Spleen (tissue), 11 donors: Measurements from ENCODE around the gene DCAF6. TPM values are rescaled to one million over a fixed set of nuclear protein-coding genes. Genes with fewer than 3 reads are reported as not detected.

Experiments used
- DNase-seq: peaks from one replicate; pipeline ENCODE4 v3.0.0-alpha.2; 2020
- H3K27ac ChIP-seq, 8 donors: fragments of 200-600 bp; sonication (generic) in 7 of 8; 1 replicate in 4 of 8; 2 replicates in 4 of 8; pipeline versions ENCODE4 v1.5.0 to v1.8.0; 2016 to 2021; ENCODE audit warnings: inconsistent platforms in 4 of 8, mild to moderate bottlenecking in 4 of 8, moderate library complexity in 1 of 8
- H3K27me3 ChIP-seq, 7 donors: fragments of 200-600 bp; sonication (generic) in 6 of 7; replicated peaks in 1 of 7; 1 replicate in 4 of 7; 2 replicates in 3 of 7; pipeline versions ENCODE4 v1.5.0 to v1.8.0; 2016 to 2021; ENCODE audit warnings: inconsistent platforms in 3 of 7, mild to moderate bottlenecking in 1 of 7
- H3K36me3 ChIP-seq, 6 donors: fragments of 200-600 bp; sonication (generic) in 5 of 6; 1 replicate in 4 of 6; 2 replicates in 2 of 6; pipeline versions ENCODE4 v1.5.0 to v1.8.0; 2016 to 2021; ENCODE audit warnings: inconsistent platforms in 2 of 6
- H3K4me1 ChIP-seq, 6 donors: fragments of 200-600 bp; sonication (generic) in 5 of 6; 1 replicate in 3 of 6; 2 replicates in 3 of 6; pipeline versions ENCODE4 v1.5.0 to v1.8.0; 2016 to 2021; ENCODE audit warnings: inconsistent platforms in 3 of 6
- H3K4me3 ChIP-seq, 8 donors: fragments of 200-600 bp; sonication (generic) in 7 of 8; 1 replicate in 4 of 8; 2 replicates in 4 of 8; pipeline versions ENCODE4 v1.5.0 to v1.8.0; 2016 to 2021; ENCODE audit warnings: inconsistent platforms in 4 of 8, mild to moderate bottlenecking in 4 of 8, moderate library complexity in 2 of 8
- H3K9me3 ChIP-seq, 8 donors: fragments of 200-600 bp; sonication (generic) in 7 of 8; 1 replicate in 4 of 8; 2 replicates in 4 of 8; pipeline versions ENCODE4 v1.5.0 to v1.8.0; 2016 to 2021; ENCODE audit warnings: inconsistent platforms in 4 of 8
- CTCF ChIP-seq, 11 experiments: fragments of 200-600 bp in 7 of 11; fragments of 450-650 bp in 4 of 11; sonication (generic) in 4 of 11; IDR thresholded peaks in 8 of 11; conservative IDR thresholded peaks in 3 of 11; 1 replicate in 7 of 11; 2 replicates in 4 of 11; pipeline versions ENCODE4 v1.4.0 to v1.8.0; 2016 to 2021; ENCODE audit warnings: antibody characterized with exemption in 11 of 11, inconsistent platforms in 4 of 11, mild to moderate bottlenecking in 1 of 11
- POLR2A ChIP-seq, 3 donors: fragments of 450-650 bp; IDR thresholded peaks; one replicate each; pipeline ENCODE4 v1.5.1; 2017; ENCODE audit warnings: antibody characterized with exemption in 3 of 3, mild to moderate bottlenecking in 1 of 3
- POLR2AphosphoS5 ChIP-seq, 3 donors: sonication (generic); formaldehyde crosslinking; IDR thresholded peaks; one replicate each; pipeline ENCODE4 v1.5.1; 2017; ENCODE audit warnings: antibody characterized with exemption in 3 of 3
- WGBS, 5 donors: extraction: QIAGEN DNeasy Blood & Tissue Kit in 3 of 5; methylation state at CpG; one replicate each; pipeline versions ENCODE4 v1.1.5 to v1.1.7; 2013 to 2018; 5-methylcytosine and 5-hydroxymethylcytosine counted together
- intact Hi-C: fragments of 100-400 bp; cut with DNase I; formaldehyde crosslinking; loops from one replicate; pipeline ENCODE4 v1.15.0; 2023; ENCODE audit warnings: low total_unique reads
- polyA plus RNA-seq, 3 donors: library from polyadenylated mRNA; stranded (reverse); fragments of 200-250 nt; gene quantifications; one replicate each; pipeline ENCODE4 v1.2.1, GENCODE V29; 2013
- total RNA-seq, 7 donors: library from RNA; depleted of rRNA in 3 of 7; stranded (reverse); fragments of >200 nt in 3 of 7; fragmentation: NEBNext Ultra II Directional in 4 of 7; extraction: Animal tissue kit (Norgen Biotek cat#: 25700) in 4 of 7; gene quantifications; one replicate each; pipeline versions ENCODE4 v1.1.0 to v1.2.1, GENCODE V29; 2016 to 2021
- donor health status: healthy with polysubstance abuse.
- donor health status: DM: no; HTN: no; CAD: no; lungs with moderate emphysema.
- donor health status: DM: no; HTN: no; CAD: no.
- donor health status: Bipolar disorder and iron deficiency.
- donor health status: healthy.
- donor health status: DM: no; HTN: no; CAD: no.
- donor health status: DM: yes; HTN: yes; CAD: no.

DCAF6 gene
- total and polyA plus RNA-seq, 10 donors, result 19.2 to 76.6 (median 43.6) TPM

GRCh38 chr1:167898578-167899222, 37.8 kb upstream of the DCAF6 start:
- H3K4me3 ChIP-seq, result no peak overlapping the region
- no peak overlapping the region for H3K27ac ChIP-seq
- no peaks in the 10 kb centered on the region for H3K27me3 ChIP-seq
- WGBS, 5 donors, result 90 to 95% (median 92%) methylated on average over 9 of the region's 9 CpGs
- H3K36me3 ChIP-seq, result no peaks in the 10 kb centered on the region
- no peak for DNase-seq
- no peaks in the 10 kb centered on the region for H3K4me1 ChIP-seq
- intact Hi-C loops, result no loop called here
- no peaks in the 10 kb centered on the region for H3K9me3 ChIP-seq
- TF ChIP-seq POLR2A (IDR thresholded peaks at IDR 0.05) (no peak), CTCF (IDR thresholded peaks at IDR 0.05 in 8 of 11, conservative IDR thresholded peaks at IDR 0.05 in 3 of 11) (no peak), POLR2AphosphoS5 (IDR thresholded peaks at IDR 0.05) (no peak)

DNA sequence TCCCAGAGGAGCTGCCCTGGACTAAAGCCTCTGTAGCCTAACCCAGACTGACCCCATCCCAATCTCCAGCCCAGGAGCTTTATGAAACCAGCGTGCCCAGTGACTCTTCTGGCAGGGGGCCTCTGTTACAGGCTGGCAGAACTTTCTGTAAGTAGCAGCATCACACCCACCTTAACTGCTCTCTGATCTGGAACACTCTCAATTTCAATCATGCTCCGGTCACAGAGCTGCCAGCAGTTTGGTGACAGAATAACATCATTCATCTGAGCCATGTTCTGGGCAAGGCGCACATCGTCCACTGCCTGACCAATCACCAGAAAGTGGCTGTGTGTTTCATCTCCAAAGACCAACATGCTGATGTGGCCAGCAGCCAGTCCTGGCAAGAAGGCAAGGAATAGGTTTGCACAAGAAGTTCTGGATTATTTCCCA, 37.2 kb upstream of the DCAF6 start:
- H3K9me3 ChIP-seq, result no peaks in the 10 kb centered on the region
- no peak for DNase-seq
- 79 to 94% (median 81%) methylated on average over 4 of the region's 4 CpGs for WGBS, 5 donors
- no peak overlapping the region for H3K27ac ChIP-seq
- TF ChIP-seq CTCF (IDR thresholded peaks at IDR 0.05 in 8 of 11, conservative IDR thresholded peaks at IDR 0.05 in 3 of 11) (no peak), POLR2AphosphoS5 (IDR thresholded peaks at IDR 0.05) (no peak), POLR2A (IDR thresholded peaks at IDR 0.05) (no peak)
- H3K4me1 ChIP-seq, result no peaks in the 10 kb centered on the region
- no peaks in the 10 kb centered on the region for H3K36me3 ChIP-seq
- no peaks in the 10 kb centered on the region for H3K27me3 ChIP-seq
- intact Hi-C loops, result no loop called here
- no peak overlapping the region for H3K4me3 ChIP-seq

DNA sequence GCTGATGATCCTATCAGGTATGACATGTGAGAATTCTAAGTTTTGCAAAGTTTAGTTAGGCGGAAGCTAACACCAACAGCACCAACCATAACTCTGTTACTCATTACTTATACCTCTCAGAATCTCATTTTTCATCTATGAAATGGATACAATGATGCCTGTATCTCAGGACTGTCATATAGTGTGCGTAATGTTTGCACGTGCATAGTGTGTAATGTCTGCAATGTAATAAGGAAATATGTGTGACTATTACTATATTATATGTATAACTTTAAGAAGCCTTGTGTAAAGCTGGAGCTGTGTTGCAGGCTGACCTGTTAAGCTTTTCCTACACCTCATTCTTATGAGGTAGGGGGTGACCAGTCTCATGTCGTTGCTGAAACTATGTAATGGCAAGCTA, 35.6 kb upstream of the DCAF6 start:
- Histone ChIP-seq H3K4me1 (peaks cover 0 to 8% (median 2%) of the 10 kb centered on the region in 6 donors), H3K4me3 (no peak overlapping the region), H3K36me3 (no peaks in the 10 kb centered on the region), H3K27ac (no peak overlapping the region), H3K9me3 (no peaks in the 10 kb centered on the region), H3K27me3 (no peaks in the 10 kb centered on the region)
- TF ChIP-seq POLR2A (IDR thresholded peaks at IDR 0.05) (no peak), POLR2AphosphoS5 (IDR thresholded peaks at IDR 0.05) (no peak), CTCF (IDR thresholded peaks at IDR 0.05 in 8 of 11, conservative IDR thresholded peaks at IDR 0.05 in 3 of 11) (no peak)
- 93 to 98% (median 96%) methylated on average over 4 of the region's 4 CpGs for WGBS, 5 donors
- intact Hi-C loops, result no loop called here
- DNase-seq, result no peak

DNA sequence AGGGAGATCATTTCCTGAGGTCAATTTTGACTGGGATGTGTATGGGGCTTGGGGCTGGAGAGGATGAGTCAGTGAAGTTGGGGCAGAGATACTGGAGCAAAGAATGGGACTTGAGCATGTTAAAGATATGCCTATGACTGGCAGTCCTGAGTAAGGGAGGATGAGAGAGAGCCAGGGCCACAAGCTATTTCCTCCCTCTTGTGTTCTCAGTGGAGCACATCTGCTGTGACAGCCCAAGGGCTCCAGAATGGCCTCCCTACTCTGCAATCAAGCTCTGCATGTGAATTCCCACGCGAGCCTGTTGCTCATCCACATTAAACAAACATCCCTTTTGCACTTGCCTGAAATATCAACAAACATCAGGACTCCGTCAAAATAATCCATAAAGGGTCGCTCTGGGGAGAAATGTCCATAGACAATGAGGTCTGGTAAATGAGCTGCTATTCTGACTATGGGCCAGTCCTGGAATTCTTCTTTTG, 31.8 kb upstream of the DCAF6 start:
- Histone ChIP-seq H3K9me3 (peaks cover 2 to 10% (median 7%) of the 10 kb centered on the region in 8 donors), H3K4me1 (peaks cover 0 to 9% (median 2%) of the 10 kb centered on the region in 6 donors), H3K27me3 (no peaks in the 10 kb centered on the region), H3K36me3 (no peaks in the 10 kb centered on the region), H3K4me3 (no peak overlapping the region), H3K27ac (peak overlapping the region in 5 of 8 donors; percentile 2 to 53 (median 34))
- WGBS, 5 donors, result 82 to 86% (median 85%) methylated on average over 4 of the region's 4 CpGs
- no peak for DNase-seq
- intact Hi-C loops, result no loop called here
- no peak for TF ChIP-seq CTCF (IDR thresholded peaks at IDR 0.05 in 8 of 11, conservative IDR thresholded peaks at IDR 0.05 in 3 of 11)
- TF ChIP-seq POLR2AphosphoS5 (IDR thresholded peaks at IDR 0.05), result no peak
- TF ChIP-seq POLR2A (IDR thresholded peaks at IDR 0.05), result no peak
